ENCODE data around the gene DDX47. TPM values are rescaled to one million over a fixed set of nuclear protein-coding genes. Genes with fewer than 3 reads are reported as not detected.

DDX47 gene
- total RNA-seq, 5 donors from 2014 or later (not counting 1 experiment from before 2014, with no cell fraction given): 60.4 to 141 (median 69.8) TPM

GRCh38 chr12:12859690-12860089 is 46.5 kb downstream of the DDX47 start:
- no peak for DNase-seq
- WGBS (ENCODE audit: insufficient coverage): no CpG with 5 or more reads among the region's 1 CpG
- Mint-ChIP-seq H3K4me1 (peaks cover 0 to 6% (median 0%) of the 10 kb centered on the region in 3 donors), H3K9me3 (no peaks in the 10 kb centered on the region), H3K4me3 (no peak overlapping the region), H3K27me3 (no peaks in the 10 kb centered on the region), H3K36me3 (peaks cover 8% of the 10 kb centered on the region), H3K27ac (no peak overlapping the region)
- H3K4me3 ChIP-seq (ENCODE audit: control insufficient read depth in 1 of 2, extremely low read depth in 1 of 2, low read length in 1 of 2): no peak overlapping the region
- H3K27me3 ChIP-seq (replicated peaks in 1 of 2; ENCODE audit: control insufficient read depth in 2 of 2, extremely low read depth in 1 of 2, insufficient read depth in 2 of 2, low read length in 1 of 2): no peaks in the 10 kb centered on the region
- no peaks in the 10 kb centered on the region for H3K36me3 ChIP-seq (ENCODE audit: control insufficient read depth in 2 of 2, extremely low read depth in 1 of 2, insufficient read depth in 1 of 2, low read length in 1 of 2)
- ATAC-seq (replicated peaks in 1 of 4): no peak
- no peak overlapping the region for H3K27ac ChIP-seq (ENCODE audit: low read length)
- H3K9me3 ChIP-seq: no peaks in the 10 kb centered on the region
- no peaks in the 10 kb centered on the region for H3K4me1 ChIP-seq (ENCODE audit: control insufficient read depth in 1 of 2, extremely low read depth in 1 of 2, insufficient read depth in 2 of 2, low read length in 2 of 2)
- POLR2A ChIA-PET: no interaction called here
- CTCF ChIA-PET: no interaction called here

GRCh38 chr12:12864243-12864642 is 51.1 kb downstream of the DDX47 start:
- ATAC-seq (replicated peaks in 1 of 4) (no peak), DNase-seq (no peak)
- no peaks in the 10 kb centered on the region for H3K9me3 ChIP-seq
- no CpG with 5 or more reads among the region's 2 CpGs for WGBS (ENCODE audit: insufficient coverage)
- H3K36me3 ChIP-seq (ENCODE audit: control insufficient read depth in 2 of 2, extremely low read depth in 1 of 2, insufficient read depth in 1 of 2, low read length in 1 of 2): no peaks in the 10 kb centered on the region
- POLR2A ChIA-PET: no interaction called here
- H3K36me3 Mint-ChIP-seq: peaks cover 8% of the 10 kb centered on the region
- no peaks in the 10 kb centered on the region for H3K4me1 Mint-ChIP-seq
- no peaks in the 10 kb centered on the region for H3K4me1 ChIP-seq (ENCODE audit: control insufficient read depth in 1 of 2, extremely low read depth in 1 of 2, insufficient read depth in 2 of 2, low read length in 2 of 2)
- no peak overlapping the region for H3K27ac Mint-ChIP-seq
- CTCF ChIA-PET: no interaction called here
- no peaks in the 10 kb centered on the region for H3K27me3 Mint-ChIP-seq
- no peak overlapping the region for H3K4me3 Mint-ChIP-seq
- no peaks in the 10 kb centered on the region for H3K9me3 Mint-ChIP-seq
- H3K27me3 ChIP-seq (replicated peaks in 1 of 2; ENCODE audit: control insufficient read depth in 2 of 2, extremely low read depth in 1 of 2, insufficient read depth in 2 of 2, low read length in 1 of 2): no peaks in the 10 kb centered on the region
- H3K27ac ChIP-seq (ENCODE audit: low read length): no peak overlapping the region
- no peak overlapping the region for H3K4me3 ChIP-seq (ENCODE audit: control insufficient read depth in 1 of 2, extremely low read depth in 1 of 2, low read length in 1 of 2)

- H3K27me3 Mint-ChIP-seq: no peaks in the 10 kb centered on the region
- Histone ChIP-seq H3K4me3 (ENCODE audit: control insufficient read depth in 1 of 2, extremely low read depth in 1 of 2, low read length in 1 of 2) (no peak overlapping the region), H3K27me3 (replicated peaks in 1 of 2; ENCODE audit: control insufficient read depth in 2 of 2, extremely low read depth in 1 of 2, insufficient read depth in 2 of 2, low read length in 1 of 2) (peaks cover 0 to 3% of the 10 kb centered on the region in 2 experiments), H3K9me3 (no peaks in the 10 kb centered on the region), H3K4me1 (ENCODE audit: control insufficient read depth in 1 of 2, extremely low read depth in 1 of 2, insufficient read depth in 2 of 2, low read length in 2 of 2) (no peaks in the 10 kb centered on the region), H3K36me3 (ENCODE audit: control insufficient read depth in 2 of 2, extremely low read depth in 1 of 2, insufficient read depth in 1 of 2, low read length in 1 of 2) (no peaks in the 10 kb centered on the region), H3K27ac (ENCODE audit: low read length) (no peak overlapping the region)
- H3K36me3 Mint-ChIP-seq: peaks cover 4% of the 10 kb centered on the region
- ATAC-seq (replicated peaks in 1 of 4): no peak
- CTCF ChIA-PET: no interaction called here
- no peak overlapping the region for H3K27ac Mint-ChIP-seq
- no peaks in the 10 kb centered on the region for H3K4me1 Mint-ChIP-seq
- no peaks in the 10 kb centered on the region for H3K9me3 Mint-ChIP-seq
- no peak for DNase-seq
- no CpG with 5 or more reads among the region's 3 CpGs for WGBS (ENCODE audit: insufficient coverage)
- POLR2A ChIA-PET: interaction anchor here in 1 of 2 donors (0.5 kb wide), 1 partner anchor 24 kb away, joined by 3 read pairs; no protein-coding TSS in a partner anchor
- H3K4me3 Mint-ChIP-seq: no peak overlapping the region
Measured at GRCh38 chr12:12868477-12869235, 55.5 kb downstream of the DDX47 start.

GRCh38 chr12:12870465-12870864 is 57.3 kb downstream of the DDX47 start:
- no peaks in the 10 kb centered on the region for H3K9me3 ChIP-seq
- H3K4me1 ChIP-seq (ENCODE audit: control insufficient read depth in 1 of 2, extremely low read depth in 1 of 2, insufficient read depth in 2 of 2, low read length in 2 of 2): no peaks in the 10 kb centered on the region
- peaks cover 0 to 3% of the 10 kb centered on the region in 2 experiments for H3K27me3 ChIP-seq (replicated peaks in 1 of 2; ENCODE audit: control insufficient read depth in 2 of 2, extremely low read depth in 1 of 2, insufficient read depth in 2 of 2, low read length in 1 of 2)
- no peak for ATAC-seq (replicated peaks in 1 of 4)
- no peaks in the 10 kb centered on the region for H3K9me3 Mint-ChIP-seq
- no peak overlapping the region for H3K4me3 ChIP-seq (ENCODE audit: control insufficient read depth in 1 of 2, extremely low read depth in 1 of 2, low read length in 1 of 2)
- no peaks in the 10 kb centered on the region for H3K4me1 Mint-ChIP-seq
- no peak for DNase-seq
- H3K4me3 Mint-ChIP-seq: no peak overlapping the region
- 86% methylated on average over 2 of the region's 7 CpGs for WGBS (ENCODE audit: insufficient coverage)
- H3K27ac Mint-ChIP-seq: no peak overlapping the region
- no peaks in the 10 kb centered on the region for H3K36me3 Mint-ChIP-seq
- H3K36me3 ChIP-seq (ENCODE audit: control insufficient read depth in 2 of 2, extremely low read depth in 1 of 2, insufficient read depth in 1 of 2, low read length in 1 of 2): no peaks in the 10 kb centered on the region
- H3K27ac ChIP-seq (ENCODE audit: low read length): no peak overlapping the region
- no peaks in the 10 kb centered on the region for H3K27me3 Mint-ChIP-seq
- CTCF ChIA-PET: no interaction called here
- POLR2A ChIA-PET: no interaction called here

GRCh38 chr12:12871587-12872138 is 58.5 kb downstream of the DDX47 start:
- DNase-seq: no peak
- Histone ChIP-seq H3K27me3 (replicated peaks in 1 of 2; ENCODE audit: control insufficient read depth in 2 of 2, extremely low read depth in 1 of 2, insufficient read depth in 2 of 2, low read length in 1 of 2) (peaks cover 0 to 3% of the 10 kb centered on the region in 2 experiments), H3K27ac (ENCODE audit: low read length) (no peak overlapping the region), H3K4me1 (ENCODE audit: control insufficient read depth in 1 of 2, extremely low read depth in 1 of 2, insufficient read depth in 2 of 2, low read length in 2 of 2) (no peaks in the 10 kb centered on the region), H3K4me3 (ENCODE audit: control insufficient read depth in 1 of 2, extremely low read depth in 1 of 2, low read length in 1 of 2) (no peak overlapping the region), H3K36me3 (ENCODE audit: control insufficient read depth in 2 of 2, extremely low read depth in 1 of 2, insufficient read depth in 1 of 2, low read length in 1 of 2) (no peaks in the 10 kb centered on the region), H3K9me3 (no peaks in the 10 kb centered on the region)
- Mint-ChIP-seq H3K4me3 (no peak overlapping the region), H3K27ac (no peak overlapping the region), H3K4me1 (no peaks in the 10 kb centered on the region), H3K27me3 (no peaks in the 10 kb centered on the region), H3K36me3 (no peaks in the 10 kb centered on the region), H3K9me3 (no peaks in the 10 kb centered on the region)
- ATAC-seq (replicated peaks in 1 of 4): no peak
- WGBS (ENCODE audit: insufficient coverage): 100% methylated on average over 2 of the region's 6 CpGs
- CTCF ChIA-PET: no interaction called here
- POLR2A ChIA-PET: no interaction called here

GRCh38 chr12:12872139-12872933 is 59.2 kb downstream of the DDX47 start:
- WGBS (ENCODE audit: insufficient coverage): 83% methylated on average over 4 of the region's 10 CpGs
- H3K36me3 ChIP-seq (ENCODE audit: control insufficient read depth in 2 of 2, extremely low read depth in 1 of 2, insufficient read depth in 1 of 2, low read length in 1 of 2): no peaks in the 10 kb centered on the region
- H3K27ac Mint-ChIP-seq: no peak overlapping the region

More at GRCh38 chr12:12872139-12872933, 59.2 kb downstream of the DDX47 start:
- H3K27ac ChIP-seq (ENCODE audit: low read length): no peak overlapping the region
- POLR2A ChIA-PET: no interaction called here
- H3K4me1 ChIP-seq (ENCODE audit: control insufficient read depth in 1 of 2, extremely low read depth in 1 of 2, insufficient read depth in 2 of 2, low read length in 2 of 2): no peaks in the 10 kb centered on the region
- H3K27me3 ChIP-seq (replicated peaks in 1 of 2; ENCODE audit: control insufficient read depth in 2 of 2, extremely low read depth in 1 of 2, insufficient read depth in 2 of 2, low read length in 1 of 2): peaks cover 0 to 3% of the 10 kb centered on the region in 2 experiments
- Mint-ChIP-seq H3K4me1 (no peaks in the 10 kb centered on the region), H3K9me3 (no peaks in the 10 kb centered on the region), H3K27me3 (no peaks in the 10 kb centered on the region), H3K36me3 (no peaks in the 10 kb centered on the region), H3K4me3 (no peak overlapping the region)
- no peaks in the 10 kb centered on the region for H3K9me3 ChIP-seq
- CTCF ChIA-PET: no interaction called here
- H3K4me3 ChIP-seq (ENCODE audit: control insufficient read depth in 1 of 2, extremely low read depth in 1 of 2, low read length in 1 of 2): no peak overlapping the region
- DNase-seq (no peak), ATAC-seq (replicated peaks in 1 of 4) (no peak)
